NCI-H524 (cell line): ENCODE results near the gene HDAC8.

ENCODE experiments used
- DNase-seq, 2 experiments: peaks; one replicate each; lab custom pipeline; 2025; lab: John Stamatoyannopoulos, UW

The HDAC8 gene

GRCh38 chrX:72316408-72317110 is 256.1 kb downstream of the HDAC8 start:
- peak in 1 of 2 experiments; percentile 53 for DNase-seq

- DNase-seq: no peak
Measured at GRCh38 chrX:72314881-72315280, 257.8 kb downstream of the HDAC8 start.

GRCh38 chrX:72313707-72314641 is 258.7 kb downstream of the HDAC8 start:
- no peak for DNase-seq

GRCh38 chrX:72312311-72312940 is 260.2 kb downstream of the HDAC8 start:
- no peak for DNase-seq

- peak in 1 of 2 experiments; percentile 42 for DNase-seq
Measured at GRCh38 chrX:72309297-72310071, 263.2 kb downstream of the HDAC8 start.

DNA sequence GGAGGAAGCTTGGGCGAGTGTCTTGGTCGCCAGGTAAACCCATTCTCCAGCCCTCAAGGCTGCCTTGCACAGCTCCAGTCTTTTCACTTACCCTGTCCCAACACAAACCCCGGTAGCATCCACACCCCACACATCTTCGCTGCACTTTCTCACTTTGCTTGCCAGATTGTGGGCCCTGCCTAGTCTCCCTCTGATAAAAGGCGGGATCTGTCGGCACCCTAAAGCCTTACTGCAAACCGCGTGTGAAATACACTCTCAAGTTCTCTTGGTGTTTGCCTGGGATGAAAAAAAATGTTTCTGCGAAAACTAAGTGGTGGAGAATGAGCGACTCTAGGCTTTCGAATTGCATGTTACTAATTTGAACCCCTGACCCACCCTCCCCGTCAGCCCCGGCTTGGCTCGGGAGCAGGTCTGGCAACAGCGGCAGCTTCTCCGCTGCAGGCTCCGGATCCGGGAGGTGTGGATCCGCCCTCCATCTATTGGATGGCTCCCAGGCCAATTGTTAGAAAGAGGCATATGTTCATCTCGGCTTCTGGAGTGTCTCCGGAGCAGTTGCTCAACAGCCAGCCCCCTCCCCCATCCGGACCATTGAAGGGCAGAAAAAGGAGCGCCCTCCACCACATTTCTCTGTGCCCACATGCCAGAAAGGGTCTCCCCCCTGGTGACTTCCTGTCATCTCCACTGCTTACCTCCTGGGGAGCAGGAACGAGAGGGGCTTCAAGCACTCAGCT is 263.9 kb downstream of the HDAC8 start:
- DNase-seq: peak; percentile 89 to 92

- no peak for DNase-seq
Measured at GRCh38 chrX:72308209-72308565, 264.5 kb downstream of the HDAC8 start.

DNA sequence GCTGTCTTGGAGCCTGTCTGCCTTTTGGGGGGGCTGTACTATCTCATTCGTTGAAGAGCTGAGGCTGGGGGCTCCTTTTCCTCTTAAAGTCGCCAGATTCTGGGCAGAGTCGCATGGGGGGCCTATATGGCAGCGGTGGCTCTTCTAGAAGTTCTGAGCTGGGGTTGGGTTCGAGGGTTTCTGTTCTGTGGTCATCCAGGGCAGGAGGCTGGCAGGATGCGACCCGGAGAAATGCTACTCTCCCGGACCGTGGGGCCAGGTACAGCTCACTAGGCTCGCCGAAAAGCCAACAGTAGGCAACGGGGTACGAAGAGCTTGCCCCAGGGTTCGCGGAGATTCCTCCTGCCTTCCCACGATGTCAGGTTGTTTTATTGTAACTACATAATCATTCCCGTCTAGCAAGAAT is 265.0 kb downstream of the HDAC8 start:
- DNase-seq: peak in 1 of 2 experiments; percentile 22

- DNase-seq: peak; percentile 65 to 89
Measured at GRCh38 chrX:72306851-72307645, 265.6 kb downstream of the HDAC8 start.

- DNase-seq: peak in 1 of 2 experiments; percentile 47
Measured at GRCh38 chrX:72306085-72306801, 266.4 kb downstream of the HDAC8 start.

DNA sequence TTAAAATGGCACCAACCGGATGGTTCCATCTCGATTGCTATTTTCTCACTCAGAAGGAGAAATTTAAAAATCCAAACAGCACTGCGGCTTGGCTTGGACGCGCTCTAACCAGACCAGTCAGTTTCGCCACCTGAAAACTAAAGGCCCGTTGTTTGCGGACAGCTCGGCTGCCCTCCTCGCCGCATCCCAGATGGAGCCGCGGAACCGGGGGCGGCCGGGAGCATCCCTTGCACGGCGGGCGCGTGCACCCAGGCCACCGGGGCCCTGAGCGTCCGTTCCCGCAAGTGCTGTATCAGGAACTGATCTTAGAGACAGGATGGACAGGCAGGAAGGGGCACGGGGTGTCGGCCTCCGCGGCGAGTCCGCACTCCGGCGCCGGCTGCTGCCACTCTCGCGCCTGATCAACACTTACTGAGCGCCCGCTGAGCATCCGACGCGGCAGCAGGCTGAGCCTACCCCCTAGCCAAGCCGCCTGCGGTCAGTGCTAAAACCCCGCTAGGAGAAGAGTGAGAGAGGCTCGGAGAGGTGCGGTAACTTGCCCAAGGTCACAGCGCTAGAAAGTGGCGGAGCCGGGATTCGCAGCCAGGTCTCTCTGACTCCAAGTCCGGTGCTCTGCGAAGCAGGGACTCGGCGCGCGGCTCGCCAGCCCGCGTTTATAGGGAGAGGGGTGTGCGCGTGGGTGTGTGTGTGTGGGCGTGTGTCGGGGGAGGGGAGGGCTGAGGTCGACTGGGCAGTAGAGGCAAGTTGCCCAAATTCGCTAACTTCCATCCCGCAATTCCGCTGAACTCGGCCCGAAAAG is 267.2 kb downstream of the HDAC8 start, which contains the start of gene CITED1:
CITED1 (minus strand) TSS at position 629 of the 799 bp plus-strand sequence. CDS start 3,045 bp downstream, outside the sequence.
- peak; percentile 24 to 36 for DNase-seq

DNA sequence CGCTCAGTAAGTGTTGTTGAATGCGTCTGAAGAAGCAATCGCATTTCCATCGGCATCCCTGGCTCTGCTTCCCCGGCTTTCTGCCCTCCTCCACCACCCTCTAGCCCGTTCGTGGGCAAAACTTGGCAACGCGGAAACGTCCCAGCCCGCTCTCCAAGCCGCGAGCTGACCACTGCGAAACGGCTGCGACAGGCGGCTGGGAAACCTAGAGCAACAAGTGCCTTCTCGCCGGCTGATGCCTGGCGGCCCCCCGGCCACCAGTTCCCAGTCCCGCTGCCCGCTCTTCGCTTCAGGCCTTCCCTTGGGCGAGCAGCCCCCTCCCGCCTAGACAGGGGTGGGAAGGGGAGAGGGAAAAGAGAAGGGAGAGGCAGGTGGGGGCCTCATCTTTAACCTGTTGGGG is 267.8 kb downstream of the HDAC8 start:
- DNase-seq: no peak

DNA sequence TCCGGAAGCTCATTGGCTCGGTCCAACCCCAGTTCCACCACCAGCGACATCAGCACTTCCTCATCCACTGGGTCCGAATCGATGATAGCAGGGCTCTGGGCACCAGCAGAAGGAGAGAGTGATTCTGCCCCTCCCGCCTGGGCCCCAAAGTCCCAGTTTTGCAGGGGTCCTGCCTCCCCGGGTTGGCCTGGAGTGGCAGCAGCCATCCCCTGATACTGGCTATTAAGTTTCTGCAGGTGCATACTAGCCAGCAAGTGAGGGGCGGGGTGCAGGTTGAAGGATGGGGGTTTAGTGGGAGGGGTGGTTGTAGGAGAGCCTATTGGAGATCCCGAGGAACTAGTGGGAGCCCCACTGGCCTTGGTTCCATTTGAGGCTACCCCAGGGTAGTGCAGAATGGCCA is 270.9 kb downstream of the HDAC8 start:
- no peak for DNase-seq

DNA sequence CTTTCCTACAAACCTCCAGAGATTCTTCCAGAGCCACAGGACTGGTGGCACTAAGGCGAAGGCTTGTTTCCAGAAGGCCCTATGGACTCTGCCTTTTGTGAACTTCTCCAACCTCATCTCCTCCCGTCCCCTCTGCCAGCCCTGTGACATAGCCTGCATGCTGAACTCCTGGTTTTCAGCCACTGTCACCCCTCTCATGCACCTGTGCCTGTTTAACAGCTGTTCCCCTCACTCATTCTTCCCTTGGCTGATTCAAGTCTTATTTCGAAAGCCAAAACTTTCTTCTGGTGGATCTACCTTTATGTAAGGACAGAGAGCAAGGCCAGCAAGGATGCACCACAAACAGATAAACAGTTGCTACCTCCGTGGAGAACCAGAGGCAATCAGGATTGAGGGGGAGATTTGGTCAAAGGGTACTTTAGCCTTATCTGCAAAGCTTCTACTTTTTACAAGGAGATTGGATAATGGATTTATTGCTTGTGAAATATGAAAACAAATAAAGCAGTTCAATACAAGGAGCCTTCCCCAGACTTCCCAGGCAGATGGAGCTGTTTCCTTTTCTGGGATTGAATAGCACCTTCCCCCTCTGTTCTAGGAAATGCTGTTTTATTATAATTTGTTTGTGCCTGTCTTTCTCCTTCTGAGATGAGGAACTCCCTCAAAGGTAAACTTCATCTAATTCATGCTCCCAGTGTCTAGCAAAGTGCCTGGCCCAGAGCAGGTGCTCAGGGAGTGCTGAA is 272.6 kb downstream of the HDAC8 start:
- no peak for DNase-seq

- peak; percentile 12 to 44 for DNase-seq
Measured at GRCh38 chrX:72297953-72298730, 274.5 kb downstream of the HDAC8 start.

- no peak for DNase-seq
Measured at GRCh38 chrX:72296991-72297390, 275.7 kb downstream of the HDAC8 start.

DNA sequence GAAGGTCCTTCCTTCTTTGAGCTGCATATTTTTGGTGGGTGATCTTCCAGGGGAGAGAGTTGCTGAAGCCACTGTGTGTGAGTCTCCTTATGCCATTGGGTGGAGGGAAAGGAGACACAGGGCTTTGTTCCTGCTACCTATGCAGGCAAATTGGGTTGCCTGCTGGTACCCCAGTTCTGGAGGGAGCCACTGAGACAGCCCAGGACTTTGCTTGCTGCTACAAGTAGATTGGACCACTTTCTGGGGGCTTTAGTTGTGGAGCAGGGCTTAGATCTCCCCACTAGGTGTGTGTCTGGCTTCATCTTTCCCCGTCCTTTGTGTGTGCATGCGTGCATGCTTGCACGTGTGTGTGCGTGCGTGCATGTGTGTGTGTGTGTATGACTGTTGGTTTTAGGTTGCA is 276.9 kb downstream of the HDAC8 start:
- no peak for DNase-seq
